Peyer's patch (tissue), 4 donors: ENCODE data around the gene OTOP3. TPM values are rescaled to one million over a fixed set of nuclear protein-coding genes. Genes with fewer than 3 reads are reported as not detected.

Experiments
- DNase-seq, 3 donors: peaks; one replicate each; pipeline ENCODE4 v3.0.0-alpha.2; 2017 to 2019
- H3K27ac ChIP-seq, 4 donors: fragments of 200-600 bp; sonication (generic); one replicate each; pipeline ENCODE4 v1.5.1; 2016 to 2019
- H3K27me3 ChIP-seq, 2 donors: fragments of 200-600 bp; sonication (generic); one replicate each; pipeline ENCODE4 v1.5.1; 2019
- H3K36me3 ChIP-seq, 3 donors: fragments of 200-600 bp; sonication (generic); one replicate each; pipeline ENCODE4 v1.5.1; 2016 to 2019
- H3K4me1 ChIP-seq, 4 donors: fragments of 200-600 bp; sonication (generic); one replicate each; pipeline ENCODE4 v1.5.1; 2016 to 2019
- H3K4me3 ChIP-seq, 4 donors: fragments of 200-600 bp; sonication (generic); 1 replicate in 3 of 4; 2 replicates in 1 of 4; pipeline ENCODE4 v1.5.1; 2016 to 2019; ENCODE audit warnings: mild to moderate bottlenecking in 1 of 4
- H3K9me3 ChIP-seq, 4 donors: fragments of 200-600 bp; sonication (generic); one replicate each; pipeline ENCODE4 v1.5.1; 2016 to 2019; ENCODE audit warnings: mild to moderate bottlenecking in 1 of 4
- CTCF ChIP-seq, 6 experiments: fragments of 450-650 bp in 4 of 6; fragments of 200-600 bp in 2 of 6; sonication (generic) in 1 of 6; IDR thresholded peaks; one replicate each; pipeline ENCODE4 v1.5.1; 2017 to 2019; ENCODE audit warnings: antibody characterized with exemption in 6 of 6, mild to moderate bottlenecking in 3 of 6, moderate library complexity in 1 of 6
- POLR2A ChIP-seq, 2 donors: fragments of 450-650 bp; IDR thresholded peaks; one replicate each; pipeline ENCODE4 v1.5.1; 2017; ENCODE audit warnings: antibody characterized with exemption in 2 of 2, mild to moderate bottlenecking in 2 of 2, moderate library complexity in 2 of 2
- total RNA-seq, 4 donors: library from RNA; depleted of rRNA; stranded (reverse); fragments of >200 nt; gene quantifications; one replicate each; pipeline ENCODE4 v1.1.0, GENCODE V29; 2016

Gene OTOP3
- total RNA-seq, 4 donors from 2014 or later, result 5.2 to 9.3 (median 8.5) TPM; not detected in 1

GRCh38 chr17:74987909-74988711 lies 52.4 kb downstream of the OTOP3 start:
- no peaks in the 10 kb centered on the region for H3K9me3 ChIP-seq
- H3K36me3 ChIP-seq, result no peaks in the 10 kb centered on the region
- TF ChIP-seq CTCF (IDR thresholded peaks at IDR 0.05), result peak in 3 of 6 experiments; percentile 35 to 49 (median 39)
- TF ChIP-seq POLR2A (IDR thresholded peaks at IDR 0.05), result peak; percentile 3 to 46
- H3K27me3 ChIP-seq, result no peaks in the 10 kb centered on the region
- peak; percentile 46 to 87 (median 86) for DNase-seq
- H3K4me1 ChIP-seq, result peaks cover 0 to 41% (median 7%) of the 10 kb centered on the region in 4 donors
- peak overlapping the region; percentile 74 to 97 (median 90) for H3K27ac ChIP-seq
- peak overlapping the region; percentile 71 to 98 (median 83) for H3K4me3 ChIP-seq

GRCh38 chr17:74990581-74991105 lies 54.9 kb downstream of the OTOP3 start:
- Histone ChIP-seq H3K27ac (peak overlapping the region in 3 of 4 donors; percentile 32 to 95 (median 92)), H3K27me3 (no peaks in the 10 kb centered on the region), H3K4me3 (no peak overlapping the region), H3K9me3 (no peaks in the 10 kb centered on the region), H3K36me3 (no peaks in the 10 kb centered on the region), H3K4me1 (peaks cover 0 to 51% (median 7%) of the 10 kb centered on the region in 4 donors)
- DNase-seq, result no peak
- TF ChIP-seq CTCF (IDR thresholded peaks at IDR 0.05), result no peak
- TF ChIP-seq POLR2A (IDR thresholded peaks at IDR 0.05), result no peak

GRCh38 chr17:74992223-74992622 lies 56.5 kb downstream of the OTOP3 start:
- H3K27me3 ChIP-seq, result no peaks in the 10 kb centered on the region
- peak overlapping the region in 3 of 4 donors; percentile 72 to 95 (median 92) for H3K27ac ChIP-seq
- no peak overlapping the region for H3K4me3 ChIP-seq
- H3K9me3 ChIP-seq, result no peaks in the 10 kb centered on the region
- no peaks in the 10 kb centered on the region for H3K36me3 ChIP-seq
- no peak for TF ChIP-seq CTCF (IDR thresholded peaks at IDR 0.05)
- TF ChIP-seq POLR2A (IDR thresholded peaks at IDR 0.05), result no peak
- no peak for DNase-seq
- peaks cover 0 to 46% (median 5%) of the 10 kb centered on the region in 4 donors for H3K4me1 ChIP-seq

GRCh38 chr17:74994440-74994839 lies 58.7 kb downstream of the OTOP3 start:
- TF ChIP-seq CTCF (IDR thresholded peaks at IDR 0.05), result no peak
- no peak for TF ChIP-seq POLR2A (IDR thresholded peaks at IDR 0.05)
- Histone ChIP-seq H3K4me1 (peaks cover 0 to 37% (median 0%) of the 10 kb centered on the region in 4 donors), H3K36me3 (peaks cover 0 to 2% (median 0%) of the 10 kb centered on the region in 3 donors), H3K27me3 (no peaks in the 10 kb centered on the region), H3K4me3 (no peak overlapping the region), H3K9me3 (no peaks in the 10 kb centered on the region), H3K27ac (no peak overlapping the region)
- DNase-seq, result no peak

- TF ChIP-seq POLR2A (IDR thresholded peaks at IDR 0.05), result no peak
- TF ChIP-seq CTCF (IDR thresholded peaks at IDR 0.05), result no peak
- Histone ChIP-seq H3K36me3 (peaks cover 0 to 13% (median 0%) of the 10 kb centered on the region in 3 donors), H3K4me1 (peaks cover 0 to 24% (median 0%) of the 10 kb centered on the region in 4 donors), H3K27me3 (no peaks in the 10 kb centered on the region), H3K4me3 (no peak overlapping the region), H3K27ac (no peak overlapping the region), H3K9me3 (no peaks in the 10 kb centered on the region)
- no peak for DNase-seq
Observed at GRCh38 chr17:74995847-74996246, 60.1 kb downstream of the OTOP3 start.
